ENCODE measurements around the gene TFCP2.

- TF ChIP-seq CTCF (conservative IDR thresholded peaks at IDR 0.05) (no peak), ZFX (IDR thresholded peaks at IDR 0.05) (no peak)
These were observed 32.4 kb upstream of the TFCP2 start for GRCh38 chr12:51205350-51205749.

Measured in C4-2B (cell line).